ENCODE results near the gene GCNT2. TPM values are rescaled to one million over a fixed set of nuclear protein-coding genes. Genes with fewer than 3 reads are reported as not detected.
"Not testable (repeated sequence)": the region's sequence is repeated elsewhere in the genome, so short reads cannot be mapped to it uniquely, and the experiment has no call there.

GCNT2 gene
- polyA plus RNA-seq, 1 donor, result 40.0 TPM

DNA sequence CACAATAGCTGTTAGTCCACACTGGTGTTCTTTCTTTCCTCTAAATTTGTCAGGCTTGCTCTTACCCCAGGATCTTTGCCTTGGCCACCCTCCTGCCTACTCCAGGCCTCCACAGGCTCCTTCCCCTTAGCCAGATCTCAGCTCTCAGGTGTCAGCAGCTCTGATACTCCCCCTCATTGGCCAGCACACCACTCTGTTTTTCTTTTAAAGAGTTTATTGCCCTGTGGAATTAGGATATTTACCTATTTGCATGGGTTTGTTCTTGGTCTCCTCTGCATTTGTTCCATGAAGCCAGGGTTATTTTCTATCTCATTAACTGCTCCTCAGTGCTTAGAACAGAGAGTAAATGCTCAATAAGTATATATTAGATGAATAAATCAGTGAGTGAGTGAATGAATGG is 36.8 kb downstream of the GCNT2 start:
- Histone ChIP-seq H3K4me1 (ENCODE audit: control insufficient read depth, insufficient read depth, low read length) (peaks cover 9% of the 10 kb centered on the region), H3K4me3 (ENCODE audit: low read length) (peak overlapping the region; percentile 4), H3K36me3 (ENCODE audit: control insufficient read depth, insufficient read depth, low read length) (peaks cover 19% of the 10 kb centered on the region), H3K9me3 (ENCODE audit: control insufficient read depth, low read depth, low read length) (no peaks in the 10 kb centered on the region), H3K27me3 (ENCODE audit: control insufficient read depth, insufficient read depth, low read length) (no peaks in the 10 kb centered on the region), H3K27ac (ENCODE audit: low read length) (no peak overlapping the region)
- no peak for DNase-seq

- H3K9me3 ChIP-seq (ENCODE audit: control insufficient read depth, low read depth, low read length), result no peaks in the 10 kb centered on the region
- peaks cover 9% of the 10 kb centered on the region for H3K4me1 ChIP-seq (ENCODE audit: control insufficient read depth, insufficient read depth, low read length)
- peak overlapping the region; percentile 4 for H3K4me3 ChIP-seq (ENCODE audit: low read length)
- no peak for DNase-seq
- H3K27me3 ChIP-seq (ENCODE audit: control insufficient read depth, insufficient read depth, low read length), result no peaks in the 10 kb centered on the region
- H3K36me3 ChIP-seq (ENCODE audit: control insufficient read depth, insufficient read depth, low read length), result peaks cover 19% of the 10 kb centered on the region
- WGBS (ENCODE audit: insufficient coverage, low lambda C conversion rate), result 80% methylated on average over 1 of the region's 10 CpGs
- H3K27ac ChIP-seq (ENCODE audit: low read length), result peak overlapping the region; percentile 1
Measured at GRCh38 chr6:10558565-10558964, 37.4 kb downstream of the GCNT2 start.

GRCh38 chr6:10559522-10560152 is 38.5 kb downstream of the GCNT2 start:
- H3K4me3 ChIP-seq (ENCODE audit: low read length), result no peak overlapping the region
- peak overlapping the region; percentile 23 for H3K27ac ChIP-seq (ENCODE audit: low read length)
- peaks cover 19% of the 10 kb centered on the region for H3K36me3 ChIP-seq (ENCODE audit: control insufficient read depth, insufficient read depth, low read length)
- no peak for DNase-seq
- 63% methylated on average over 3 of the region's 9 CpGs for WGBS (ENCODE audit: insufficient coverage, low lambda C conversion rate)
- peaks cover 9% of the 10 kb centered on the region for H3K4me1 ChIP-seq (ENCODE audit: control insufficient read depth, insufficient read depth, low read length)
- H3K27me3 ChIP-seq (ENCODE audit: control insufficient read depth, insufficient read depth, low read length), result no peaks in the 10 kb centered on the region
- H3K9me3 ChIP-seq (ENCODE audit: control insufficient read depth, low read depth, low read length), result no peaks in the 10 kb centered on the region

DNA sequence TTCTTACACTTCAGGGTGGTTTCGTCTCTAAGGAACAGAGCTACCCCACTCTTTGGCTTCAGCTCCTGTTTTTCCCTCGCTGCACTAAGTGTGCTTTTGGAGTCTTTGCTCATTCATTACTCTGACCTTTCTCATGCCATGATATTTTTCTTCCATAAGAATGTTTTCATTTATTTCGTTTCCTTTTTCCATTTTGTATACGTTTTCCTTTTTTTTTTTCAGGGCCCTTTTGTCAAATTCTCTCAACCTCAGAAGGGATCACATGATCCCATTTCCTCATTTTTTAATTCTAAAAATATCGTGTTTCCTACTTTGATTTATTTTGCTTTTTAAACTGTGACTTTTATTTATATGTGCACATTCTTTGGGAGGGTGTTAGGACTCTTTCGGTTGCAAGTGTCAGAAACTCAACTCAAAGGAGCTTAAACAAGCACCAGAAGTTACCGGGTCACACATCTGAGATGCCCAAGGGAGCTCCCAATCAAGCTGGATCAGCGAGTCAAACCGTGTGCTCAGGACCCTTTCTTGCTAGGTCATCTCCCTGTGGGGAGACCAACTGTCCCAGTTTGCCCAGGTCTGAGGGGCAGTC is 40.6 kb downstream of the GCNT2 start:
- WGBS (ENCODE audit: insufficient coverage, low lambda C conversion rate), result 97% methylated on average over 3 of the region's 9 CpGs
- H3K36me3 ChIP-seq (ENCODE audit: control insufficient read depth, insufficient read depth, low read length), result peaks cover 16% of the 10 kb centered on the region
- no peaks in the 10 kb centered on the region for H3K9me3 ChIP-seq (ENCODE audit: control insufficient read depth, low read depth, low read length)
- no peak for DNase-seq
- H3K4me1 ChIP-seq (ENCODE audit: control insufficient read depth, insufficient read depth, low read length), result peaks cover 20% of the 10 kb centered on the region
- H3K27me3 ChIP-seq (ENCODE audit: control insufficient read depth, insufficient read depth, low read length), result no peaks in the 10 kb centered on the region
- H3K4me3 ChIP-seq (ENCODE audit: low read length), result no peak overlapping the region
- H3K27ac ChIP-seq (ENCODE audit: low read length), result no peak overlapping the region

- Histone ChIP-seq H3K27ac (ENCODE audit: low read length) (peak overlapping the region; percentile 15), H3K36me3 (ENCODE audit: control insufficient read depth, insufficient read depth, low read length) (peaks cover 6% of the 10 kb centered on the region), H3K27me3 (ENCODE audit: control insufficient read depth, insufficient read depth, low read length) (no peaks in the 10 kb centered on the region), H3K4me1 (ENCODE audit: control insufficient read depth, insufficient read depth, low read length) (peaks cover 39% of the 10 kb centered on the region), H3K4me3 (ENCODE audit: low read length) (no peak overlapping the region), H3K9me3 (ENCODE audit: control insufficient read depth, low read depth, low read length) (no peaks in the 10 kb centered on the region)
- DNase-seq, result peak in 1 of 2 donors; percentile 53
- WGBS (ENCODE audit: insufficient coverage, low lambda C conversion rate), result 69% methylated on average over 2 of the region's 13 CpGs
Measured at GRCh38 chr6:10564975-10565673, 44.0 kb downstream of the GCNT2 start.

DNA sequence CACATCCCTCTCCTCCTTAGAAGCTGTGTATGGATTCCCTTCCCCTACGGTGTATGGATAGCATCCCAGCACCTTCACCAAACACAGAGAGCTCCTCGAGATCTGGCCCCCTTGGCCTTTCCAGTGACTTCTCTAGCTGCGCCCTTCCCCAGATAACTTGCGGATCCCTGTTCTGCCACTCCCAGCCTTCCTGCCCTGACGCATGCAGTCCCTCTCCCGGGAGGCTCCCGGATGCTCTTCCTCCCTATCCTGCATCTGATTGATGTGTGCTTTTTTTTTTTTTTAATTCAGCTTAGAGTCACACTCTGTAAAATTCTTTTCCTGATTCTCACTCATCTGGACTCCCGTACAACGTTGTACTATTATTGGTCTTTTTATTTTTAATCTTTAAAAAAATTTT is 44.8 kb downstream of the GCNT2 start:
- peaks cover 6% of the 10 kb centered on the region for H3K36me3 ChIP-seq (ENCODE audit: control insufficient read depth, insufficient read depth, low read length)
- no peak overlapping the region for H3K4me3 ChIP-seq (ENCODE audit: low read length)
- peak overlapping the region; percentile 4 for H3K27ac ChIP-seq (ENCODE audit: low read length)
- no peaks in the 10 kb centered on the region for H3K27me3 ChIP-seq (ENCODE audit: control insufficient read depth, insufficient read depth, low read length)
- no peaks in the 10 kb centered on the region for H3K9me3 ChIP-seq (ENCODE audit: control insufficient read depth, low read depth, low read length)
- no peak for DNase-seq
- peaks cover 39% of the 10 kb centered on the region for H3K4me1 ChIP-seq (ENCODE audit: control insufficient read depth, insufficient read depth, low read length)
- WGBS (ENCODE audit: insufficient coverage, low lambda C conversion rate), result 100% methylated on average over 1 of the region's 9 CpGs

DNA sequence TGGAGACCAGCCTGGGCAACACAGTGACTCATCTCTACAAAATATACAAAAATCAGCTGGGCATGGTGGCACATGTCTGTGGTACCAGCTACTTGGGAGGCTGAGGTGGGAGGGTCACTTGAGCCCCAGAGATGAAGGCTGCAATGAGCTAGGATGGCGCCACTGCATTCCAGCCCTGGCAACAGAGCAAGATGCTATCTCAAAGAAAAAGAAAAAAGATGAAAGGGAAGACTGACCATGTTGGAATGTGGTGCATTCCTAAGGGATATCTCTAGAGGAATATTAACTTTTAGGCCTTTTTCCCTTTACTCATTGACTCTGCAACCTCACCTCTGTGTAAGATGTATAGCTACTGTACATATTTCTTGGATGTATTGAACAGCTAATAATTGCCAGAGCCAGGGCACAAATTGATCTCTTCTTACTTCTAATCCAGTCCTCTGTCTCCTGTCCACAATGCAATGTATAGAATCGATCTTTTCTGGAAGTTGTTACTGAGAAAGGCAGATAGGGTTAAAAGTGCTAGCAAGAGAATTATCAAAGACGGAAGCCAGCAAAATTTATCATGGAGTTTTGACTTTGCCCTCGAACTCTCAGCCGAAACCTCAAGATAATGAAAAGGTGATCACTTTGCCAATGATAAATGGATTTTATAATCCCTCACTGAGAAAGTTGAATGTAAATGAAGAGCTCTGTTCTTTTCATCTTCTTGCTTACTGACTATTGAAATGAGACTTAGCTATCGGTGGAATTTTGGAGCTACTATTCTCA is 46.3 kb downstream of the GCNT2 start:
- peak overlapping the region; percentile 63 for H3K27ac ChIP-seq (ENCODE audit: low read length)
- no peaks in the 10 kb centered on the region for H3K9me3 ChIP-seq (ENCODE audit: control insufficient read depth, low read depth, low read length)
- H3K4me1 ChIP-seq (ENCODE audit: control insufficient read depth, insufficient read depth, low read length), result peaks cover 36% of the 10 kb centered on the region
- no peak overlapping the region for H3K4me3 ChIP-seq (ENCODE audit: low read length)
- peak; percentile 51 to 85 for DNase-seq
- no peaks in the 10 kb centered on the region for H3K36me3 ChIP-seq (ENCODE audit: control insufficient read depth, insufficient read depth, low read length)
- 29% methylated on average over 1 of the region's 6 CpGs for WGBS (ENCODE audit: insufficient coverage, low lambda C conversion rate)
- H3K27me3 ChIP-seq (ENCODE audit: control insufficient read depth, insufficient read depth, low read length), result no peaks in the 10 kb centered on the region

DNA sequence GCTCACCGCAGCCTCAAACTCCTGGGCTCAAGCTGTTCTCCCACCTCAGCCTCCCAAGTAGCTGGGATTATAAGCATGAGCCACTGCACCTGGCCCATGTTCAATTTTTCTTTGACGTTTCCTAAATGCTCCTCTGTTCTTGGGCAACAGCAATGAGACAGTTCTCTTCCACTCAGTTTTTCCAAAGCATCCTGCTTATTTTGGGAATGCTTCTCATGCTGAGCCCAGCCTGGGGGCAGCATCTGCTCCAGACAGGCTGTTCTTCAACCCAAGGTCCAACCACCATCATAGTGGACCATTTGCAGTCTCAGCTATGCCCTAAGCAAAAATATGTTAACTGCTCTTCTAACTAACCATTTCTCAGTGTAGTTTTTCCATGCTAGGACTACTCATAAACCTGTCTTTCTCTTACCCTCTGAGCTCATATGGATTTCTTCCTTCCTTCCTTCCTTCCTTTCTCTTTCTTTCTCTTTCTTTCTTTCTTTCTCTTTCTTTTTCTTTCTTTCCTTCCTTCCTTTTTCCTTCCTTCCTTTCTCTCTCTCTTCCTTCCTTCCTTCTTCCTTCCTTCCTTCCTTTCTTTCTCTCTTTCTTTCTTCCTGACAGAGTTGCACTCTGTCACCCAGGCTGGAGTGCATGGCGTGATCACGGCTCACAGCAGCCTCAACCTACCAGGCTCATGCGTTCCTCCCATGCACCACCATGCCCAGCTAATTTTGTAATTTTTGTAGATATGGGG is 48.4 kb downstream of the GCNT2 start:
- H3K4me1 ChIP-seq (ENCODE audit: control insufficient read depth, insufficient read depth, low read length), result peaks cover 45% of the 10 kb centered on the region
- peaks cover 4% of the 10 kb centered on the region for H3K36me3 ChIP-seq (ENCODE audit: control insufficient read depth, insufficient read depth, low read length)
- H3K27ac ChIP-seq (ENCODE audit: low read length), result no peak overlapping the region
- no peak for DNase-seq
- WGBS (ENCODE audit: insufficient coverage, low lambda C conversion rate), result no CpG with 5 or more reads among the region's 5 CpGs
- no peaks in the 10 kb centered on the region for H3K9me3 ChIP-seq (ENCODE audit: control insufficient read depth, low read depth, low read length)
- no peaks in the 10 kb centered on the region for H3K27me3 ChIP-seq (ENCODE audit: control insufficient read depth, insufficient read depth, low read length)
- H3K4me3 ChIP-seq (ENCODE audit: low read length), result no peak overlapping the region

GRCh38 chr6:10575519-10575918 is 54.4 kb downstream of the GCNT2 start:
- H3K4me1 ChIP-seq (ENCODE audit: control insufficient read depth, insufficient read depth, low read length), result peaks cover 17% of the 10 kb centered on the region
- DNase-seq; H3K27me3 ChIP-seq (ENCODE audit: control insufficient read depth, insufficient read depth, low read length); H3K4me3 ChIP-seq (ENCODE audit: low read length); H3K9me3 ChIP-seq (ENCODE audit: control insufficient read depth, low read depth, low read length); H3K27ac ChIP-seq (ENCODE audit: low read length): not testable (repeated sequence)
- WGBS (ENCODE audit: insufficient coverage, low lambda C conversion rate), result no CpG with 5 or more reads among the region's 5 CpGs
- H3K36me3 ChIP-seq (ENCODE audit: control insufficient read depth, insufficient read depth, low read length), result peaks cover 12% of the 10 kb centered on the region

DNA sequence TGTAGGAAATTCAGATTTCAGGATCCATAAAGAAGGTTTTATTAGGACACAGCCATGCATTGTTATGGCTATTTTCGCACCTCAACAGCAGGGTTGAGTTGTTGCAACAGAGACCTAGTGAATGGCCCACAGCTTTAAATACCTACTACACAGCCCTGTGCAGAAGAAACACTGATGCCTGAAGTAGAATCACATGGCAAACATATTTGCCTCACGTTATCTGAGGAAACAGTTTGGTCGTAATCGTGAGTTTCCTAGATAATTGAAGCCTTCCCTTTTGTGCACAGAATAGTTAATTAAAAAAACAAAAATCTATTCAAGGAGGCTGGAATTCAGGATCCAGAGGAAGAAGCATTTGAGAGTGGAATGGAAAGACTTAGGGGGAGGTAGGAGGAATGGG is 55.1 kb downstream of the GCNT2 start:
- WGBS (ENCODE audit: insufficient coverage, low lambda C conversion rate), result 67% methylated on average over 3 of the region's 4 CpGs
- DNase-seq, result no peak
- H3K4me3 ChIP-seq (ENCODE audit: low read length), result no peak overlapping the region
- peaks cover 18% of the 10 kb centered on the region for H3K4me1 ChIP-seq (ENCODE audit: control insufficient read depth, insufficient read depth, low read length)
- no peaks in the 10 kb centered on the region for H3K9me3 ChIP-seq (ENCODE audit: control insufficient read depth, low read depth, low read length)
- no peak overlapping the region for H3K27ac ChIP-seq (ENCODE audit: low read length)
- no peaks in the 10 kb centered on the region for H3K27me3 ChIP-seq (ENCODE audit: control insufficient read depth, insufficient read depth, low read length)
- H3K36me3 ChIP-seq (ENCODE audit: control insufficient read depth, insufficient read depth, low read length), result peaks cover 12% of the 10 kb centered on the region

Data from large intestine (tissue), 3 donors.